Stimulated activated CD4-positive, alpha-beta T cell treated with anti-CD3 and anti-CD28 coated beads, Interleukin-15, amount 100 ng/mL, for 24 hours (primary cell): Measurements from ENCODE around the gene CALD1.

ENCODE experiments used
- DNase-seq: peaks from one replicate; pipeline ENCODE4 v3.0.0-alpha.2; 2020

Gene CALD1

DNA sequence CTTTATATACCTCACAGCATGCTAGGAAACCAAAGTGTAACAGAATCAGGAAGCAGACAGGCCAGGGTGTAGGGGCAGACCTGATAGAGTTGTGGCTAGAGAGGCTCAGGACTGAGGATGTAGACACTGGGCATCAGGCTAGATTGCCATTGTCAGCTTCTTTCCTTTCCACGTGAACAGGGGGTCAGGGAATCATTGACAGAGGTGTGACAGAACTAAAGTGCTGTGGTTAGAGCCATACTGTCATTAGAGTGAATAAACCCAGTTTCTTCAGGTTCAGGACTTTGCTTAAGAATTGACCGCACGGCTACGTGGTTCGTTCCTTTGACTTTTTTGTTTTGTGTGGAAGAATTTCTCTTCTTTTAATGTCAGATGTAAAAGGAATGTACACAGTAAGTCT, 90.7 kb downstream of the CALD1 start:
- DNase-seq: no peak

DNA sequence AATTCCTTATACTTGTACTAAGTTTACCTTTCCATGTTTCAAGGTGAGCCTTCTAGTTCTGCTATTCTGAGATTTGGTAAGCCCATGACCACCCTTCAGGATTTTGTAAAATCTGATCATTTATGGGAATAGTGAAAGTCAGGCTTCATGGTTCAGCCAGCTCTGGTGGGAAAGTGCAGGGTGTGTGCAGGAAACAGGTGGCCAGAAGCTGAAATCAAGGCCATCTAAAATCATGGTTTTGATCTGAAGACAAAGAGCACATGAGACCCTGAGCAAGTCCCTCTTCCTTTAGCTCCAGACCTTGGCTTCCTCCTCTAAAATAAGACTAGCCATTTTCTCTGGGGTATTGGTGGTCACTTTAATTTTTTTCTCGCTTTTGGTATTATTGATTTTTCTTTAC, 91.3 kb downstream of the CALD1 start:
- no peak for DNase-seq

DNA sequence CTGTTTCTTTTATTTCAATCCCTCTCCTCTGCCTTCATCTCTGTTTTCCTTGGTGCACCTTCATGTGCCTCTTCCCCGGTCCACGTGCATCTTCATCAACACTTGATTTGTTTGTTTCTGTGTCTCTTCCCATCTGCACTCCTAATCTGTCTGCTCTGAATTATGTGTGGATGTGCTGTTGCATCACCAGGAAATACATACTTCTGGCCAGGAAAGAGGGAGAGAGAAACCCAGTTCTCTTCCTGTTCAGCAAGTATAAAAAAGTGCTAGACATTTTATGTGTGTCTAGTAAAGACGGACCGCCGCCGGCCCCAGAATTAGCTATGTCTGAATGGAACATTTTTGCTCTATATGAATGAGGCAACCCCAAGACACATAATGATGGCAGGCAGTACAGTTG, 93.8 kb downstream of the CALD1 start:
- DNase-seq: no peak

DNA sequence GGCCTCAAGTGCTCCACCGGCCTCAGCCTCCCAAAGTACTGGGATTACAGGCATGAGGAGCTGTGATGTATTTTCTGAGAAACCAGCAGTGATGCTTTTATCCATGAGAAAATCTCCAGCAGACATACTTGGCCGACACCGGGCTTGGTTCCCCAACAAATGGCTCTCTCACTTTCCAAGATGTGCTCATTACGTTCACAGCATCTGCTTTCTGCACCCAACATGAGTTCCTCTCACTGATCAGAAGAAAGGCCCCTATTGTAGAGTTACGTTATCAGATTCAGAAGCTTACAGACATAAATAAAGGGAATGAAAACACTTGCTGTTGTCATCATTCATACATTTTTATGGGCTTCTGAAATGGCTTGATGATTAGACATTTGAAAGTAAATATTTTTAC, 95.0 kb downstream of the CALD1 start:
- no peak for DNase-seq

DNA sequence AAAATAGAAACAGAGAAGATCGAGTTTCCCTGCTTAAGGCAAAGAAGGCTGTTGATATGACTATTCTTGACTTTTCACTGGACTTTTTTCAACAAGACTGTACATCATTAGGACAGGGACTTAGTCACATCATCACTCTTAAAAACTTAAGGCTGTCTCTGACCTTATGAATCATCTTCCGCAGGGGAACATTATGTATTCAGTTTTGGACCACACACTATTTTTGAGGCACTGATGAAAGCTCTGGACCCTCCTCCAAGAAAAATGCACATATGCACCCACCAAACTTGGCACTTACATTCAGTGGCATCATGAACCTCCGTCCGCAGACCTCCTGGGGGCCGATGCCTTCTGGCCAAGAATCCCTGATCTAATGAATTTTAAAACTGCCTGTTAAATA, 96.4 kb downstream of the CALD1 start:
- DNase-seq: no peak

DNA sequence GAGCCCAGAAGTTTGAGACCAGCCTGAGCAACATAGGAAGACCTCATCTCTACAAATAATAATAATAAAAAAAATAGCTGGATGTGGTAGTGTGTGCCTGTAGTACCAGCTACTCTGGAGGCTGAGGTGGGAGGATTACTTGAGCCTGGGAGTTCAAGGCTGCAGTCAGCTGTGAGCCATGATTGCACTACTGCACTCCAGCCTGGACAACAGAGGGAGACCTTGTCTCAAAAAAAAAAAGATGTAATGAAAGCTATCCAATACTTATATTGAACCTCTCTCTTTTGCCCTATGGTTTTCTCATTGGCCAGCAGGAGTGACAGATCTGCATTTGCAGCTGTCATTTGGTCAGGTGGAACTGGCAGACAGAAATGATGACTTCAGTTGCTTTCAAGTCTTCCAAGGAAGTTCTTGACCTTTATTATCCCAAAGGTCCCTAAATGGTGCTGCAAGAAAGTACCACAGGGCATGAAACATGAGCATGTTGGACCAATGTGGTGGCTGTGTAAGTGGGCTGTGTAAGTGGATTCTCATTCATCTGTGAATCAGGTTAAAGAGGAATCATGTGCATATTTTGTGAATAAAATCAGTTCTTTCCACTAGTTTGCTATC, 99.4 kb downstream of the CALD1 start:
- no peak for DNase-seq

DNA sequence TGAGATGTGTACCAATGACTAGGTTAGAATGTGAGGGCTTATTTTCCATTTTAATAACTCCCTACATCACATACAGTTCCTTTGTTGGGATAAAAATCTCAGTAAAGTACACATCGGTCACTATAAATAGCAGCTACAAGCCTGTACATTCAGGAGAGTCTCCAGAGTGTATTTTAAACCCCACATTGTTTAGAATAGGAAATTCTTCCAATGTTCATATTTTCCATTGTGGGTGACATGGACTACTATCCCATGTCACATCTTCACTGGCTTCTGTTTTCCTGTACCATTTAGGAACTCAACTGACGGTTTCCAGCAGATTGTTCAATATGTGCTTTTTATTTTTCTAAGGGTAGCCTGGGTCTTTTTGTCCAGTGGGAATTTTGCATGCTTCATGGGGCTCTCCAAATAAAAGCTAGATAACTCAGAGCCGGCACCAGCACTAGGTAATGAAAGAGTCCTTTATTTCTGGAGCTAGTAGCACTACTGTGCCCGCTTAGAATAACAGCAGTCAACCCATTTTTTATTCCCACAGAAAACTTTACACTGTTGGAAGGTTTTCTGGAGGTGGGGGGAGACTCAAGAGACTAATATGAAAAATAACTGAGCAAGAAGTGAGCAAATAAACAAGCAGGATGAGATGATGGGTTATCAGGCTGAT, 100.5 kb downstream of the CALD1 start:
- no peak for DNase-seq

DNA sequence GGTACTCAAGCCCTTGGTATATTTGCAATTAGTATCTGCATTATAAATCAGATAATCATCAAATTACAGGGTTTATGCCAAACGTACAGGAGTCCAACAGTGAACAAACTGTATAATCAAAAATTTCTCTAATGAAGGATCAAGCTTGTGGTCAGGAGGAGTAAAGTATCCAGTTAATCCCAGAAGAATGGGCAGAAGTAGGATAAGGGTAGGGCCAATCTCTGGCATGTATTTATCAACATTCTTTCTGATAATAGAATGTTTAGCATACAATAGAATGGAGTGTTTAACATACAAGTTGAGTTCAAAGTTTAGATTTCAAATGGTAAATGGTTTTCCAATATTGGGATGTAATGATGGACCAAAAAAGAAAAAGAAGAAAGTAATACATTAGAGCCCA, 103.0 kb downstream of the CALD1 start:
- no peak for DNase-seq

DNA sequence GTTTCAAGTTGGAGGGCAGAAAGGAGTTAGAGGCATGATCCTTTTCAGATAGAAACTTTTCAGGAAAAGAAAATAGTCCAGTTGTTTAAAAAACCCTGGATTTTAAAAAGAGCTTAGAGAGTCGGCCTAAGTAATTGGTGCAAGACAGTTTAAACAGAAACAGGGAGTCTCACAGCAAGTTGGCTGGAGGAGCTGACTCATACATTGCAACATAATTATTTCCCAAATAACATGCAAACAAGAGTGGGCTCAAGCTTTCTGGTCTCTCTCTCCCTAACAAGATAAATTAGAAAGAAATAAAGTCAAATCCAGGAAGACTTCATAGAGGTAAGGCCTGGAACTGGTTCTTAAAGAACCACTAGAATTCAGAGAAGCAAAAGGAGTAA, 106.5 kb downstream of the CALD1 start:
- no peak for DNase-seq

DNA sequence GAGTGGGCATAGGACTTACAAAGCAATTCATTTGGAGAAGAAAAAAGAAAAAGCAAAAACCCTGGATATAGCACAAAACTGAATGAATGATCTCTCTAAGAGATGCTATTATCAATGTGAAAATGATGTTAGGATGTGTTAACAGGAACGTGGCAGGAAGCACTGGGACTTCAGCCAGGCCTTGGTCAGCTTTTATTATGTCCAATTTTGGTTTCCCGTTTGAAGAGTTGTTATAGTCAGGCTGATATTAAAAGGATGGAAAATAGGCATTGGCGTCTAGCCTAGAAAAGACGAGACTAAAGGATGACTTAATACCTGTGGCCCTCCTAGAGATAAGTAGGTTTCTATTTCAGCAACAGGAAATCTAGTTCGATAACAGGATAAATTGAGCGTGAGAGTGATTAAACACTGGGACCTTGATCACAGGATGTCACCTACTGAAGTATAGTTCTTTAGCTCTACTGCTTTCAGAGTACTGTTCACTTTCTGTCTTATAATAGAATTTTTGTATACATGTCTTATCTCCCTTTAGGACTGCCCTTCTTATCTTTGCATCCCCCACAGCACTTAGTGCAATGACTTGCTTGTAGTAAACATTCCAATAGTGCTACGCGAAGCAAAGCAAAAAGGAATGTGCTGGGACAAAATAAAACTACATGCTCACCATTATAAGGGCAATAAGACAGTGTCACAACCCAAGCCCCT, 107.1 kb downstream of the CALD1 start:
- DNase-seq: no peak

DNA sequence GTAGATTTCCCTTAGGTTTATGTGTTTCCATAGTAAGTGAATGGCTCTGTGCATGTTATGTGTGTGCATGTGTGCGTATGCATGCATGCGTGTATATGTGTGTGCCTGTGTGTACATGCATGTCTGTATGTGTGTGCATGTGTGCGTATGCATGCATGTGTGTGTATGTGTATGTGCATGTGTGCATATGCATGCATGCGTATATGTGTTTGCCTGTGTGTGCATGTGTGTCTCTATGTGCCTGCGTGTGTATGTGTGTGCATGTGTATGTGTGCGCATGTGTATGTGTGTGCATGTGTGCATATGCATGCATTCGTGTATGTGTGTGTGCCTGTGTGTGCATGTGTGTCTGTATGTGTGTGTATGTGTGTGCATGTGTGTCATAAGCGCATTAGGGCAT, 108.1 kb downstream of the CALD1 start:
- DNase-seq: no peak

DNA sequence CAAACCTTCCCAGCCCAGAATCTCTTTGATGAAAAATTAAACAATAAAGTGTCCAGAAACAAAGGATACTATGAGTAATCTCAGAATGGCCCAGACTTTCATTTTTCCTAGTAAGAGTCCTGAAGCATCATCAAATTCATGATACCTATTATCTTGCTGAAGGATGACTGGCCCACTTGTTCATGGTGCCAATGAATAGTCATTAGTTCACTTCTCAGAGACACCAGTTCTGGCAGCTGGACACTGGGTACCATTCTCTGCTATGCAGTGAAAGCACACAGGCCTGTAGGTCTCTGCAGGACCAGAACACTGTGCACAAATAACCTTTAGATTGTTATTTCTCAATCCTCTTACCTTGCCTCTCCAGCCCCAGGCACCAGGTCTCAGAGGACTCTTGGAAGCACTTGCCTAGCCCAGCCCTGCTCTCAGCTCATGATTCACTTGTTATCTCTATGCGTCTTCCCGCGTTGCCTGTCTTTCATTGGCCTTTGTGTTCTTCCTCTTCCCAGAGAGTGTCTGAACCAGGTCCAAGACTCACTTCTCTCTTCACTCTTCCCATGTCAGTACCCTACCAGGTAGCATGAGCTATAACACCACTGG, 108.8 kb downstream of the CALD1 start:
- no peak for DNase-seq

DNA sequence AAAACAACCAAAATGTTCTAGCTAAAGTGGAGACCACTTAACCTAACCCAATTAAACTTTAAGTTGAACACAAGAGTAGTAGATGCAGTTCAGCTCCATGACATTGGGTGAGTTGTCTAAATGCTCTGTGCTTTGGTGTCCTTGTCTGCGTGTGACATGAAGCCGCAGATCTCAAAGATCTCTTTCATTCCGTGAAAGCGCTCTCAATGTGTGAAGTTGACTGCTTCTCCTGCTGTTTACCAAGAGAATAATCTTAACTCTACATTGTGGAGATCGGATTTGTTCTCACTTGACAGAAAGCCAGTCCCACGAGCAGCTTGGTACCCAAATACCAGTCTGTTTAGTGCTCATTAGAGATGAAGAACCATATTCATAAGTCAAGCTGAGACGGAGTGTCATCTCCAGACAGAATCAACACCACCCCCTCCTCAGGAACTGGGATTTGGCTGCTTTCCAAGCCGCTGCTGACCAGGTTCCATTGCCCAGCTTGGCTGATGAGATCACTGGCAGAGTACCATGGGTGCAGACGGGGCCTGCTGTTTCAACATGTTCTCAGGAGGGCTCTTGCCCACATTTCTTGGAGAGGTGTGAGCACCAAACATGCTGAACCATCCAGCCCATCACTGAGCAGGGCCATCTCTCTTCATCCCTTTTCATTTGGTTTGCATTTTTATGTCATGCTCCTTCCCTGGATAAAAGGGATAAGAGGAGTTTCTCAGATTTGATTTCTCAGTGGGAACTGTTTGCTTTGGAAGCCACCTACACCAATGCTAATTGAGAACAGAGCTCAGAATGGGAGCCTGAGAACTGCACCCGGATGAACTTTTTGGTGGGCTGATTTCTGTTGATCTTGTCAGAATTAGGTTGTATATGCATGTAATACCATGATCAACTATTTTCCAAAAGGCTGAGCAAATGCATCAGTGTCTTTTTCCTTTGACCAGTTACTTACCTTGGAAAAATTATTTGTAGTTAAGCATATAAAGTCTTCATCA, 111.1 kb downstream of the CALD1 start:
- DNase-seq: no peak

DNA sequence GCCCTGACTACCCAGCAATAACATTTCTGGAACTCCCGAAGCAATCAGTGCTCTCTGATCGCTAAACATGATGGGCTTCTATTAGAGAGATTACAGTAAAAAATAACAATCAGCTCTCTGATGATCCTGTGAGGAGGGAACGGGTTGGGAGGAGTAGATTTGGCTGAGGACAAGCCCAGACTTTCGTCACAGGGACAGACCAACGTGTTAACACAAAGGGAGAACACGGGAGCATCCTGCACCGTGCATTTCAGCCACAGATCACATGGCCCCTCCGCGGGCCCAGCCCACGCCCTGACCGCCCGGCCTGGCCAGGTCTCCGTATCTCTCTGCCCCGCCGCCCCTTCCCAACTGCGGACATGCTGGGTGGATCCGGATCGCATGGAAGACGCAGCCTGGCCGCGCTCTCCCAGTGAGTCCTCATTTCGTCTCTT, 111.8 kb downstream of the CALD1 start:
- no peak for DNase-seq

DNA sequence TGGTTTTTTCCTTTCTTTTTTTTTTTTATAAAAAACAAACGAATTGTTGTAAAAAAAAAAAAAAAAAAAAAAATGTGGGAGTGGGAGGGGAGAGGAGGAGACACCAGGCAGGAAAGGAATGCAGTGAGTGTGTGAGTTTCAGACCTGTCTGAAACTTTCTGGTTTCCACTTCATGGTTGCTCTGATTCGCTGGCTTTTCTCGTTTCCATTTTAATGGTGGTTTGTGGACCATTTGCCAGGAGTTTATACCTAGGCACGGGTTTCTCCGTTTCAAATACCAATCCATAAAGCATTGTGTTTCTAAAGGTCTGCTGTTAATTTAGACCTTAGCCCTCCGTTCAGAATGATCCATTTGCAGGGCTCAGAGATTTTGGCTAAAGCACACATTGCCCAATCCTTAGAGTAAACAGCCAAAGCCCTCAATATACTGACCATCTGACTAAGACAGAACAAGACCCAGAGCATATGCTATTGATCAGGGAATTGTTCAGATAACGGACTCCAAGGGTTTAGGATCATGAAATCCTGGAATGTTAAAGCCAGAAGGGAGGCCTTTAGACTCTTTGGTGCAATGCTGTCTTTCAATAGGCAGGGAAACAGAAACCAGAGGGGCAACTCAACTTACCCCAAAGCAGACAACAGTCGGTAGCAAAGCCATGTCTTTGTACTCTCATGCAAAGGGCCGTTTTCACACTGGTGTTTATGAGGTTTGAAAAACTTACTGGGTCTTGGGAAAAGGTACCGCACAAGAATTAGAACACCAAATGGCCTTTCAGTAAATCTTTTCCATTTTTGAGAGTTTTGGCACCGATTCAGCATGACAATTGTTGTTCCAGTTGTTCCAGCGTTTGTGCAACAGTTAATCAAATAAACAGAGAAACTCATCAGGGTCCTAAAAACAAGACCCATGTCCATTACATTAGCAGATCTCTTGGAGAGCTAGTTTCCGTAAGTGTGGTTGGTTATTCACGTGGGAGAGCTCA, 112.6 kb downstream of the CALD1 start:
- no peak for DNase-seq

DNA sequence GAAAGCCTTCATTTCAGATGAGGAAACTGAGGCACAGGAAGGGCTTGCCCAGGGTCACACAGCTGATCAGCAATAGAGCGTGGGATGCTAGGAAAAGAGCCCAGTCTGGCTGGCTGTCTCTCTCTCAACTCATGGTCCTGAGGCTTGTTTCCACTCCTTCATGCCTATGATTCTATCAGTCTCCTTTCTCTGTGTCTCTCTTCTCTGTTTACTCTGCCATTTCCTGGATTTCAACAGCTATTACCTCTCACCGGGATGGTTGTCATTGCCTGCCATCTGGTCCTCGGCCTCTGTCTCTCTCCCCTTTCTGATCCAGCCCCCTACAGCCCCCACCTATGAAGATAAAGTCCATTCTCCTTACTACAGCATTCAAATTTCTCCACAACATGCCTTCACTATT, 113.5 kb downstream of the CALD1 start:
- no peak for DNase-seq

DNA sequence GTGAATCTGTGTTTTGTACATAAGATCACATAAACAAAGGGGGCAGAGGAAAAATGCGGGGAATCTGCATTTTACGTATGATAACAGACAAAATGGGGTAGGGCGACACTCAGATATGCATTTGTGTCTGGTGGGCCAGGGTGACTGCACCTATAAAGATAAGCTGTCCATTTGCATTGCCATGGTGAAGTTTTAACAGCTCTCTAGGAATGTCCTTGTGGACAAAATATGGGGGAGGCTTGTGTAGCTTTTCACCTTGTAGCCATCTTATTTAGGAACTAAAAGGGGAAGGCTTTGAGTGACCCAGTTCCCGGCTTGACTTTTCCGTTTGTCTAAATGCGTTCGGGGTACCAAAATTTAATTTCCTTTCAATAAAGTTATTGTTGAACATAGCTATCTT, 114.5 kb downstream of the CALD1 start:
- no peak for DNase-seq

DNA sequence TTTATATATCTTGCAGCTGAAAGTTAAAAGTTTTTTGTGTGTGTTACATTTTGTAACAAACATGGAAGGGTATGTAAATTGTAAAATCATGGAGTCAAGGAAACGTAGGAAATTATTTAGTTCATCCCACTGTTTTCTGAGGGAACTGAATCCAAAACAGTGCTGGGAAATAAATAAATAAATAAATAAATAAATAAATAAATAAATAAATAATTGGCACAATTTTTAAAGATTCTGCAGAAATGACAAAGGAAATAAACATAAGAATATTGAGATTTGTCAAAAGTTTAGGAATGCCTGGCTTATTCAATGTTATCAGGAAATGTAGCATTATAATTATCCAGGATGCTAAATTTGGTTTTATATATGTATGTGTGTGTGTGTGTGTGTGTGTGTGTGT, 115.5 kb downstream of the CALD1 start:
- DNase-seq: no peak

DNA sequence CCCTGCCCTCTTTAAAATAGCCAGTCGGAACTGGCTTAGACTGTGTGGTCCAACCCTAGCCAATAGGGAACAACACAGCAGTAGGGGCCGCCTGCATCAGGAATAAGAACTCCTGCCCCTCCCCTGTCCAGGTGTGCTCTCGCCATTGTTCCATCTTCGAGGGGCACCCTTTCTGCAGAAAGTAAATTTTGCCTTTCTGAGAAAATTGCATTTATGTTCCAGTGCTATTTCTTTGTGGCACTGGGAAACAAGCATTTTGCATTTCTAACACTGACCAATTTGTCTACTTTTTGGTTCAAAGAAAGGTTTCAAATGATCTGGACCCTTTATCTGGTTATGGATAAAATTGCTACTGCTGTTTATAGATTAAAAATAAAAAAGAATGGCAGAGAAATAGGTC, 116.6 kb downstream of the CALD1 start:
- DNase-seq: no peak

DNA sequence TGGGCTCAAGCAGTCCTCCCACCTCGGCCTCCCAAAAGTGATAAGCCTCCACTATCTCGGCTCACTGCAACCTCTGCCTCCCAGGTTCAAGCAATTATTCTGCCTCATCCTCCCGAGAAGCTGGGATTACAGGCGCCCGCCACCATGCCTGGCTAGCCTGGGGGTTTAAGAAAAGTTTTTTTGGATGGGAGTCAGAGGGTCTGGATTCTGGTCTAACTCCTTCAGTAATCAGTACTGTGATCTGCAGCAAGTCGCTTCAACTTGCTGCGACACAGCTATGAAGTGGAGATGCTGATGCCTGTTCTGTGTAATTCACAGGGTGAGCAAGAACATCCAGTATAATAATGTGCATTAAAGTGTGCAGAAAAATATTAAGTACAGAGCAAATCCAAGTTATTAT, 118.5 kb downstream of the CALD1 start:
- DNase-seq: no peak

DNA sequence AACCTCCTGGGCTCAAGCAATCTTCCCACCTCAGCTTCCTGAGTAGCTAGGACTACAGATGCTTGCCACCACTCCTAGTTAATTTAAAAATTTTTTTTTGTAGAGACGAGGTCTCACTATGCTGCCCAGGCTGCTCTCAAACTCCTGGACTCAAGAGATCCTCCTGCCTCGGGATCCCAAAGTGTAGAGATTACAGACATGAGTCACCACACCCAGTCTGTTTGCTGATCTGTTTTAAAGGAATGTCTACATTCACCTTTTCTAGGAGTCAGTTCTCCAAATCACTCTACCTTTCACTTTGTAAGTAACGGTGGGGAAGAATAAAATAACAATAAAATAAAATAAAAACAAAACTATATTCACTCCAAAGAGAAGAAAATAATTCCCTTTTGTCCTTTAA, 120.3 kb downstream of the CALD1 start:
- DNase-seq: no peak
